Measurements from ENCODE around the gene PTPRD.

Gene PTPRD

GRCh38 chr9:8879284-8879683, 1733.5 kb downstream of the PTPRD start:
- TF ChIP-seq CTCF (IDR thresholded peaks at IDR 0.05; ENCODE audit: extremely low read depth, missing control alignments): no peak
- DNase-seq (ENCODE audit: low spot score): no peak

GRCh38 chr9:8877753-8878494, 1734.9 kb downstream of the PTPRD start:
- no peak for DNase-seq (ENCODE audit: low spot score)
- no peak for TF ChIP-seq CTCF (IDR thresholded peaks at IDR 0.05; ENCODE audit: extremely low read depth, missing control alignments)

GRCh38 chr9:8876303-8876702, 1736.5 kb downstream of the PTPRD start:
- no peak for DNase-seq (ENCODE audit: low spot score)
- TF ChIP-seq CTCF (IDR thresholded peaks at IDR 0.05; ENCODE audit: extremely low read depth, missing control alignments): no peak

GRCh38 chr9:8874482-8874881, 1738.3 kb downstream of the PTPRD start:
- TF ChIP-seq CTCF (IDR thresholded peaks at IDR 0.05; ENCODE audit: extremely low read depth, missing control alignments): no peak
- no peak for DNase-seq (ENCODE audit: low spot score)

GRCh38 chr9:8872802-8873201, 1740.0 kb downstream of the PTPRD start:
- no peak for DNase-seq (ENCODE audit: low spot score)
- TF ChIP-seq CTCF (IDR thresholded peaks at IDR 0.05; ENCODE audit: extremely low read depth, missing control alignments): no peak

- DNase-seq (ENCODE audit: low spot score): no peak
- no peak for TF ChIP-seq CTCF (IDR thresholded peaks at IDR 0.05; ENCODE audit: extremely low read depth, missing control alignments)
Measured at GRCh38 chr9:8871796-8872445, 1740.9 kb downstream of the PTPRD start.

GRCh38 chr9:8871396-8871795, 1741.4 kb downstream of the PTPRD start:
- DNase-seq (ENCODE audit: low spot score): no peak
- no peak for TF ChIP-seq CTCF (IDR thresholded peaks at IDR 0.05; ENCODE audit: extremely low read depth, missing control alignments)

All from GM20000 (cell line).